ENCODE measurements around the gene TMEM258.
A peak's percentile ranks its signal among the peaks of the same experiment; 100 is the strongest.

- TF ChIP-seq, protein P1, sequence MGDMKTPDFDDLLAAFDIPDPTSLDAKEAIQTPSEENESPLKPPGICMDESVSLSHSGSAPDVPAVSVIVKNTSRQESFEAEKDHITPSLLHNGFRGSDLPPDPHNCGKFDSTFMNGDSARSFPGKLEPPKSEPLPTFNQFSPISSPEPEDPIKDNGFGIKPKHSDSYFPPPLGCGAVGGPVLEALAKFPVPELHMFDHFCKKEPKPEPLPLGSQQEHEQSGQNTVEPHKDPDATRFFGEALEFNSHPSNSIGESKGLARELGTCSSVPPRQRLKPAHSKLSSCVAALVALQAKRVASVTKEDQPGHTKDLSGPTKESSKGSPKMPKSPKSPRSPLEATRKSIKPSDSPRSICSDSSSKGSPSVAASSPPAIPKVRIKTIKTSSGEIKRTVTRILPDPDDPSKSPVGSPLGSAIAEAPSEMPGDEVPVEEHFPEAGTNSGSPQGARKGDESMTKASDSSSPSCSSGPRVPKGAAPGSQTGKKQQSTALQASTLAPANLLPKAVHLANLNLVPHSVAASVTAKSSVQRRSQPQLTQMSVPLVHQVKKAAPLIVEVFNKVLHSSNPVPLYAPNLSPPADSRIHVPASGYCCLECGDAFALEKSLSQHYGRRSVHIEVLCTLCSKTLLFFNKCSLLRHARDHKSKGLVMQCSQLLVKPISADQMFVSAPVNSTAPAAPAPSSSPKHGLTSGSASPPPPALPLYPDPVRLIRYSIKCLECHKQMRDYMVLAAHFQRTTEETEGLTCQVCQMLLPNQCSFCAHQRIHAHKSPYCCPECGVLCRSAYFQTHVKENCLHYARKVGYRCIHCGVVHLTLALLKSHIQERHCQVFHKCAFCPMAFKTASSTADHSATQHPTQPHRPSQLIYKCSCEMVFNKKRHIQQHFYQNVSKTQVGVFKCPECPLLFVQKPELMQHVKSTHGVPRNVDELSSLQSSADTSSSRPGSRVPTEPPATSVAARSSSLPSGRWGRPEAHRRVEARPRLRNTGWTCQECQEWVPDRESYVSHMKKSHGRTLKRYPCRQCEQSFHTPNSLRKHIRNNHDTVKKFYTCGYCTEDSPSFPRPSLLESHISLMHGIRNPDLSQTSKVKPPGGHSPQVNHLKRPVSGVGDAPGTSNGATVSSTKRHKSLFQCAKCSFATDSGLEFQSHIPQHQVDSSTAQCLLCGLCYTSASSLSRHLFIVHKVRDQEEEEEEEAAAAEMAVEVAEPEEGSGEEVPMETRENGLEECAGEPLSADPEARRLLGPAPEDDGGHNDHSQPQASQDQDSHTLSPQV (IDR thresholded peaks at IDR 0.05) = no peak
- TF ChIP-seq POLR2AphosphoS5 (IDR thresholded peaks at IDR 0.05; ENCODE audit: low read length) (no peak), TAF1 (IDR thresholded peaks at IDR 0.05; ENCODE audit: borderline replicate concordance, low read depth, low read length) (no peak), MLLT1 (IDR thresholded peaks at IDR 0.05) (peak; percentile 81), USF2 (IDR thresholded peaks at IDR 0.05; ENCODE audit: borderline replicate concordance, low read depth, low read length) (no peak), REST (IDR thresholded peaks at IDR 0.05; ENCODE audit: low read depth, low read length) (no peak), CTCF (IDR thresholded peaks at IDR 0.05 in 2 of 3, conservative IDR thresholded peaks at IDR 0.05 in 1 of 3; ENCODE audit: control insufficient read depth in 2 of 3, extremely low read depth in 1 of 3, insufficient read depth in 1 of 3, low read depth in 3 of 3, low read length in 3 of 3) (no peak), NR2C2 (IDR thresholded peaks at IDR 0.05; ENCODE audit: borderline replicate concordance, control insufficient read depth, insufficient read length, low read depth) (no peak), EZH2 (IDR thresholded peaks at IDR 0.05; ENCODE audit: borderline replicate concordance, control insufficient read depth, low read depth, low read length) (no peak), KLF5 (IDR thresholded peaks at IDR 0.05; ENCODE audit: partially characterized antibody) (no peak), ZNF217 (IDR thresholded peaks at IDR 0.05) (no peak)
Measured at GRCh38 chr11:61814247-61814957, 22.0 kb upstream of the TMEM258 start.

Data from GM12878 (cell line).